Stimulated activated CD4-positive, alpha-beta T cell treated with anti-CD3 and anti-CD28 coated beads, Interleukin-1b, Interleukin-23, amount 100 ng/mL, for 1 hour (primary cell): ENCODE measurements around the gene RPRD2.
A peak's percentile ranks its signal among the peaks of the same experiment; 100 is the strongest.

Source experiments
- DNase-seq, 2 donors: peaks; one replicate each; pipeline ENCODE4 v3.0.0-alpha.2; 2020; ENCODE audit warnings: low read depth in 2 of 2

Gene RPRD2

GRCh38 chr1:150514913-150515327, 151.0 kb downstream of the RPRD2 start:
- no peak for DNase-seq

GRCh38 chr1:150515328-150516049, 151.5 kb downstream of the RPRD2 start, which contains the start of gene FALEC:
TSS of gene FALEC (plus strand) at chr1:150515752.
- peak; percentile 74 to 78 for DNase-seq

- no peak for DNase-seq
Measured at GRCh38 chr1:150516050-150516591, 152.2 kb downstream of the RPRD2 start.

GRCh38 chr1:150516616-150517015, 152.7 kb downstream of the RPRD2 start:
- DNase-seq, result no peak

GRCh38 chr1:150521196-150521968, 157.4 kb downstream of the RPRD2 start:
- DNase-seq, result no peak

- DNase-seq, result no peak
Measured at GRCh38 chr1:150525348-150525747, 161.4 kb downstream of the RPRD2 start.
